ENCODE measurements around the gene TNKS1BP1.

- TF ChIP-seq YY1 (IDR thresholded peaks at IDR 0.05; ENCODE audit: low read depth) (no peak), RFX5 (IDR thresholded peaks at IDR 0.05; ENCODE audit: low read length) (no peak), CTCF (IDR thresholded peaks at IDR 0.05) (no peak), TCF12 (IDR thresholded peaks at IDR 0.05) (no peak), ZBTB33 (IDR thresholded peaks at IDR 0.05; ENCODE audit: borderline replicate concordance, low read depth) (no peak), RCOR1 (IDR thresholded peaks at IDR 0.05; ENCODE audit: low read length) (no peak), MXI1 (IDR thresholded peaks at IDR 0.05; ENCODE audit: low read depth, low read length) (no peak), POLR2AphosphoS5 (IDR thresholded peaks at IDR 0.05; ENCODE audit: low read depth, low read length) (no peak), CHD2 (IDR thresholded peaks at IDR 0.05; ENCODE audit: low read length, partially characterized antibody) (no peak), EP300 (IDR thresholded peaks at IDR 0.05; ENCODE audit: borderline replicate concordance in 1 of 2, low read depth in 1 of 2, low read length in 1 of 2) (no peak), FOXM1 (IDR thresholded peaks at IDR 0.05; ENCODE audit: low read depth) (no peak), MEF2A (IDR thresholded peaks at IDR 0.05; ENCODE audit: borderline replicate concordance, low read depth) (no peak)
- TF ChIP-seq, protein P1, sequence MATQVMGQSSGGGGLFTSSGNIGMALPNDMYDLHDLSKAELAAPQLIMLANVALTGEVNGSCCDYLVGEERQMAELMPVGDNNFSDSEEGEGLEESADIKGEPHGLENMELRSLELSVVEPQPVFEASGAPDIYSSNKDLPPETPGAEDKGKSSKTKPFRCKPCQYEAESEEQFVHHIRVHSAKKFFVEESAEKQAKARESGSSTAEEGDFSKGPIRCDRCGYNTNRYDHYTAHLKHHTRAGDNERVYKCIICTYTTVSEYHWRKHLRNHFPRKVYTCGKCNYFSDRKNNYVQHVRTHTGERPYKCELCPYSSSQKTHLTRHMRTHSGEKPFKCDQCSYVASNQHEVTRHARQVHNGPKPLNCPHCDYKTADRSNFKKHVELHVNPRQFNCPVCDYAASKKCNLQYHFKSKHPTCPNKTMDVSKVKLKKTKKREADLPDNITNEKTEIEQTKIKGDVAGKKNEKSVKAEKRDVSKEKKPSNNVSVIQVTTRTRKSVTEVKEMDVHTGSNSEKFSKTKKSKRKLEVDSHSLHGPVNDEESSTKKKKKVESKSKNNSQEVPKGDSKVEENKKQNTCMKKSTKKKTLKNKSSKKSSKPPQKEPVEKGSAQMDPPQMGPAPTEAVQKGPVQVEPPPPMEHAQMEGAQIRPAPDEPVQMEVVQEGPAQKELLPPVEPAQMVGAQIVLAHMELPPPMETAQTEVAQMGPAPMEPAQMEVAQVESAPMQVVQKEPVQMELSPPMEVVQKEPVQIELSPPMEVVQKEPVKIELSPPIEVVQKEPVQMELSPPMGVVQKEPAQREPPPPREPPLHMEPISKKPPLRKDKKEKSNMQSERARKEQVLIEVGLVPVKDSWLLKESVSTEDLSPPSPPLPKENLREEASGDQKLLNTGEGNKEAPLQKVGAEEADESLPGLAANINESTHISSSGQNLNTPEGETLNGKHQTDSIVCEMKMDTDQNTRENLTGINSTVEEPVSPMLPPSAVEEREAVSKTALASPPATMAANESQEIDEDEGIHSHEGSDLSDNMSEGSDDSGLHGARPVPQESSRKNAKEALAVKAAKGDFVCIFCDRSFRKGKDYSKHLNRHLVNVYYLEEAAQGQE (IDR thresholded peaks at IDR 0.05; ENCODE audit: low read depth, low read length): no peak
Measured at GRCh38 chr11:57308426-57309060, 16.2 kb downstream of the TNKS1BP1 start.
